Measurements from ENCODE around the gene ZDHHC12. TPM values are rescaled to one million over a fixed set of nuclear protein-coding genes. Genes with fewer than 3 reads are reported as not detected.

The ZDHHC12 gene
- total RNA-seq, 1 experiment from 2014 or later, result 35.2 TPM

- POLR2A ChIA-PET (ENCODE audit: low non-redundant PET), result no interaction called here
- DNase-seq (ENCODE audit: low spot score), result no peak
- no peaks in the 10 kb centered on the region for H3K9me3 ChIP-seq (ENCODE audit: low read depth, low read length, poor library complexity, severe bottlenecking)
- no TSS peak for BruUV-seq (replicated peaks)
- intact Hi-C loops (cut with micrococcal nuclease; ENCODE audit: unreplicated experiment), result no loop called here
- TF ChIP-seq, protein P1, sequence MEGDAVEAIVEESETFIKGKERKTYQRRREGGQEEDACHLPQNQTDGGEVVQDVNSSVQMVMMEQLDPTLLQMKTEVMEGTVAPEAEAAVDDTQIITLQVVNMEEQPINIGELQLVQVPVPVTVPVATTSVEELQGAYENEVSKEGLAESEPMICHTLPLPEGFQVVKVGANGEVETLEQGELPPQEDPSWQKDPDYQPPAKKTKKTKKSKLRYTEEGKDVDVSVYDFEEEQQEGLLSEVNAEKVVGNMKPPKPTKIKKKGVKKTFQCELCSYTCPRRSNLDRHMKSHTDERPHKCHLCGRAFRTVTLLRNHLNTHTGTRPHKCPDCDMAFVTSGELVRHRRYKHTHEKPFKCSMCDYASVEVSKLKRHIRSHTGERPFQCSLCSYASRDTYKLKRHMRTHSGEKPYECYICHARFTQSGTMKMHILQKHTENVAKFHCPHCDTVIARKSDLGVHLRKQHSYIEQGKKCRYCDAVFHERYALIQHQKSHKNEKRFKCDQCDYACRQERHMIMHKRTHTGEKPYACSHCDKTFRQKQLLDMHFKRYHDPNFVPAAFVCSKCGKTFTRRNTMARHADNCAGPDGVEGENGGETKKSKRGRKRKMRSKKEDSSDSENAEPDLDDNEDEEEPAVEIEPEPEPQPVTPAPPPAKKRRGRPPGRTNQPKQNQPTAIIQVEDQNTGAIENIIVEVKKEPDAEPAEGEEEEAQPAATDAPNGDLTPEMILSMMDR (conservative IDR thresholded peaks at IDR 0.05; ENCODE audit: low read depth, low read length), result no peak
- TF ChIP-seq EZH2 (IDR thresholded peaks at IDR 0.05; ENCODE audit: borderline replicate concordance, low read depth, low read length, poor library complexity, severe bottlenecking), result no peak
- H3K36me3 ChIP-seq (ENCODE audit: insufficient read depth, low read length, poor library complexity, severe bottlenecking), result no peaks in the 10 kb centered on the region
- H3K4me1 ChIP-seq (ENCODE audit: insufficient read depth, low read length, poor library complexity, severe bottlenecking), result no peaks in the 10 kb centered on the region
- CTCF ChIA-PET, result no interaction called here
- H3K4me3 ChIP-seq (ENCODE audit: low read depth, low read length, poor library complexity, severe bottlenecking), result no peak overlapping the region
- H3K27me3 ChIP-seq (replicated peaks; ENCODE audit: insufficient read depth, low read depth, low read length, poor library complexity), result no peaks in the 10 kb centered on the region
- H3K27ac ChIP-seq (ENCODE audit: low read depth, low read length, poor library complexity, severe bottlenecking), result no peak overlapping the region
Measured at GRCh38 chr9:128713941-128714573, 9.9 kb downstream of the ZDHHC12 start.

DNA sequence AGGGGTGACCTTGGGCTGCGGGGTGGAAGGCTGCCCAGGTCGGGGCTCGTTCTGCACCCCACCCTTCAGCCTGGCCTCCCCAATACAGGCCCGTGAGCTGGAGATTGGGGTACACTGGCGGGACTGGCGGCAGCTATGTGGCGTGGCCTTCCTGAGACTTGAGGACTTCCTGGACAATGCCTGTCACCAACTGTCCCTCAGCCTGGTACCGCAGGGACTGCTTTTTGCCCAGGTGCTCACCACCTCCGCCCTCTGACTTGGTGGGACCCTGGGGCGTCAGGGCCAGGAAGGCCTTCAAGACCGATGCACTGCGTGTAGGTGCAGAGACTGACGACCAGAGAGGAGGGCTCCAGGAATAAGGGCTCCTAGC lies 10.5 kb downstream of the ZDHHC12 start:
- no peaks in the 10 kb centered on the region for H3K4me1 ChIP-seq (ENCODE audit: insufficient read depth, low read length, poor library complexity, severe bottlenecking)
- intact Hi-C loops (cut with micrococcal nuclease; ENCODE audit: unreplicated experiment), result no loop called here
- no peak overlapping the region for H3K27ac ChIP-seq (ENCODE audit: low read depth, low read length, poor library complexity, severe bottlenecking)
- ChIA-PET CTCF (no interaction called here), POLR2A (ENCODE audit: low non-redundant PET) (no interaction called here)
- TF ChIP-seq EZH2 (IDR thresholded peaks at IDR 0.05; ENCODE audit: borderline replicate concordance, low read depth, low read length, poor library complexity, severe bottlenecking), result no peak
- TF ChIP-seq, protein P1 (conservative IDR thresholded peaks at IDR 0.05; ENCODE audit: low read depth, low read length), result no peak
- no peaks in the 10 kb centered on the region for H3K9me3 ChIP-seq (ENCODE audit: low read depth, low read length, poor library complexity, severe bottlenecking)
- no peak for DNase-seq (ENCODE audit: low spot score)
- no peak overlapping the region for H3K4me3 ChIP-seq (ENCODE audit: low read depth, low read length, poor library complexity, severe bottlenecking)
- H3K27me3 ChIP-seq (replicated peaks; ENCODE audit: insufficient read depth, low read depth, low read length, poor library complexity), result no peaks in the 10 kb centered on the region
- no TSS peak for BruUV-seq (replicated peaks)
- H3K36me3 ChIP-seq (ENCODE audit: insufficient read depth, low read length, poor library complexity, severe bottlenecking), result no peaks in the 10 kb centered on the region

DNA sequence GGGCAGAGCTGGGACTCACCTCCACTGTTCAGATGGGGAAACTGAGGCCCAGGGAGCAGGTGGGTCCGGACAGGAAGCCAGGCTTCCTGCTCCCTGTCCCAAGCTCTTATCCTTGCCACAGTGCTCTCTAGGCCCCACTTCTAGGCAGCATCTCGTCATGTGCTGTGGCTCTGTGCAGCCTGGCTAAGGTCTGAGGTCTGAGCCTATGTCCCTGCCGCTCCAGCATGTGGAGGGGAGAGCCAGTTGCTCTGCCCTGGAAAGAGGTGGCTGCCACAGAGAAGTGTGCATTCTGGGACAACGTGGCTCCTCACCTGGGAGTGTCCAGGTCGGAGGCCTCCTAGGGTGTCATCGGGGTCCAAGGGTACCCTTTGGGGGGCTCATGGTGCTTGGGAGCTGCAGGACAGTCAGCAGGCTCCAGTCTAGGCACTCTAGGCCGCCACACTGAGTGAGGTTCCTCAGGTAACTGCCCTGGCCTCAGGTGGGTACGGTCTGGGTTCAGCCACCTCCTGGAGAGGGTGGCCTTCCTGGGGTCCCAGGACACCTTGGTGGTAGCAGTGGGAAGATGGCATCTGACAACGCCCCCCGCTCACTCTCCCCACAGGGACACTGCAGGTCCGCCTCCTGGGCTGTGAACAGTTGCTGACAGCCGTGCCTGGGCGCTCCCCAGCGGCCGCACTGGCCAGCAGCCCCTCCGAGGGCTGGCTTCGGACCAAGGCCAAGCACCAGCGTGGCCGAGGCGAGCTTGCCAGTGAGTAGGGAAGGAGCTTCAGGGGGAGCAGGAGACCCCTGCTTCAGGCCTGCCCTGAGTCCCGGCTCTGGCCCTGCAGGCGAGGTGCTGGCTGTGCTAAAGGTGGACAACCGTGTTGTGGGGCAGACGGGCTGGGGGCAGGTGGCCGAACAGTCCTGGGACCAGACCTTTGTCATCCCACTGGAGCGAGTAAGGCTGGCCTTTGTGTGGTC lies 11.2 kb downstream of the ZDHHC12 start:
- DNase-seq (ENCODE audit: low spot score), result no peak
- Histone ChIP-seq H3K27ac (ENCODE audit: low read depth, low read length, poor library complexity, severe bottlenecking) (no peak overlapping the region), H3K36me3 (ENCODE audit: insufficient read depth, low read length, poor library complexity, severe bottlenecking) (no peaks in the 10 kb centered on the region), H3K9me3 (ENCODE audit: low read depth, low read length, poor library complexity, severe bottlenecking) (no peaks in the 10 kb centered on the region), H3K27me3 (replicated peaks; ENCODE audit: insufficient read depth, low read depth, low read length, poor library complexity) (no peaks in the 10 kb centered on the region), H3K4me3 (ENCODE audit: low read depth, low read length, poor library complexity, severe bottlenecking) (no peak overlapping the region), H3K4me1 (ENCODE audit: insufficient read depth, low read length, poor library complexity, severe bottlenecking) (no peaks in the 10 kb centered on the region)
- intact Hi-C loops (cut with micrococcal nuclease; ENCODE audit: unreplicated experiment), result no loop called here
- no TSS peak for BruUV-seq (replicated peaks)
- CTCF ChIA-PET, result no interaction called here
- POLR2A ChIA-PET (ENCODE audit: low non-redundant PET), result no interaction called here
- TF ChIP-seq EZH2 (IDR thresholded peaks at IDR 0.05; ENCODE audit: borderline replicate concordance, low read depth, low read length, poor library complexity, severe bottlenecking), result no peak
- TF ChIP-seq, protein P1 (conservative IDR thresholded peaks at IDR 0.05; ENCODE audit: low read depth, low read length), result no peak

All from A673 (cell line).